ENCODE data around the gene AVPR2. TPM values are rescaled to one million over a fixed set of nuclear protein-coding genes. Genes with fewer than 3 reads are reported as not detected.
A peak's percentile ranks its signal among the peaks of the same experiment; 100 is the strongest.

Gene AVPR2
- total RNA-seq, 1 donor from 2014 or later: not detected

- H3K4me1 Mint-ChIP-seq (ENCODE audit: low read depth): peaks cover 26% of the 10 kb centered on the region
- no peak for TF ChIP-seq CTCF (IDR thresholded peaks at IDR 0.05)
- H3K9me3 Mint-ChIP-seq (ENCODE audit: low read depth): peaks cover 6% of the 10 kb centered on the region
Measured at GRCh38 chrX:153902385-153902784, 2.1 kb upstream of the AVPR2 start.

GRCh38 chrX:153903238-153903980, 1.1 kb upstream of the AVPR2 start:
- no peak for TF ChIP-seq CTCF (IDR thresholded peaks at IDR 0.05)
- H3K4me3 Mint-ChIP-seq (ENCODE audit: unreplicated experiment): no peak overlapping the region
- DNase-seq (ENCODE audit: low spot score): no peak
- H3K27me3 Mint-ChIP-seq (ENCODE audit: low read depth): no peaks in the 10 kb centered on the region
- H3K36me3 Mint-ChIP-seq (ENCODE audit: low read depth): no peaks in the 10 kb centered on the region
- peaks cover 26% of the 10 kb centered on the region for H3K4me1 Mint-ChIP-seq (ENCODE audit: low read depth)
- H3K9me3 Mint-ChIP-seq (ENCODE audit: low read depth): peaks cover 6% of the 10 kb centered on the region
- H3K27ac Mint-ChIP-seq (ENCODE audit: unreplicated experiment): no peak overlapping the region

More at GRCh38 chrX:153902385-153902784, 2.1 kb upstream of the AVPR2 start:
- no peak overlapping the region for H3K4me3 Mint-ChIP-seq (ENCODE audit: unreplicated experiment)
- no peaks in the 10 kb centered on the region for H3K36me3 Mint-ChIP-seq (ENCODE audit: low read depth)
- no peaks in the 10 kb centered on the region for H3K27me3 Mint-ChIP-seq (ENCODE audit: low read depth)
- no peak overlapping the region for H3K27ac Mint-ChIP-seq (ENCODE audit: unreplicated experiment)
- no peak for DNase-seq (ENCODE audit: low spot score)

- H3K9me3 Mint-ChIP-seq (ENCODE audit: low read depth): no peaks in the 10 kb centered on the region
- no peak for DNase-seq (ENCODE audit: low spot score)
- no peak for TF ChIP-seq CTCF (IDR thresholded peaks at IDR 0.05)
- no peaks in the 10 kb centered on the region for H3K36me3 Mint-ChIP-seq (ENCODE audit: low read depth)
- H3K4me1 Mint-ChIP-seq (ENCODE audit: low read depth): peaks cover 25% of the 10 kb centered on the region
- H3K27ac Mint-ChIP-seq (ENCODE audit: unreplicated experiment): no peak overlapping the region
- no peaks in the 10 kb centered on the region for H3K27me3 Mint-ChIP-seq (ENCODE audit: low read depth)
- no peak overlapping the region for H3K4me3 Mint-ChIP-seq (ENCODE audit: unreplicated experiment)
Measured at GRCh38 chrX:153905481-153906095, 1.1 kb downstream of the AVPR2 start.

- DNase-seq (ENCODE audit: low spot score): no peak
- H3K4me3 Mint-ChIP-seq (ENCODE audit: unreplicated experiment): no peak overlapping the region
- no peak overlapping the region for H3K27ac Mint-ChIP-seq (ENCODE audit: unreplicated experiment)
- H3K9me3 Mint-ChIP-seq (ENCODE audit: low read depth): no peaks in the 10 kb centered on the region
- no peaks in the 10 kb centered on the region for H3K36me3 Mint-ChIP-seq (ENCODE audit: low read depth)
- TF ChIP-seq CTCF (IDR thresholded peaks at IDR 0.05): no peak
- peaks cover 18% of the 10 kb centered on the region for H3K4me1 Mint-ChIP-seq (ENCODE audit: low read depth)
- no peaks in the 10 kb centered on the region for H3K27me3 Mint-ChIP-seq (ENCODE audit: low read depth)
Measured at GRCh38 chrX:153906126-153906917, 1.8 kb downstream of the AVPR2 start.

- Mint-ChIP-seq H3K4me3 (ENCODE audit: unreplicated experiment) (no peak overlapping the region), H3K27ac (ENCODE audit: unreplicated experiment) (no peak overlapping the region), H3K36me3 (ENCODE audit: low read depth) (no peaks in the 10 kb centered on the region), H3K9me3 (ENCODE audit: low read depth) (no peaks in the 10 kb centered on the region), H3K27me3 (ENCODE audit: low read depth) (no peaks in the 10 kb centered on the region), H3K4me1 (ENCODE audit: low read depth) (peaks cover 7% of the 10 kb centered on the region)
- TF ChIP-seq CTCF (IDR thresholded peaks at IDR 0.05): no peak
- DNase-seq (ENCODE audit: low spot score): peak; percentile 83
Measured at GRCh38 chrX:153907456-153907855, 3.0 kb downstream of the AVPR2 start.

All from chondrocyte (in vitro differentiated cells).